HFFc6 (cell line): ENCODE data around the gene SPANXN4. TPM values are rescaled to one million over a fixed set of nuclear protein-coding genes. Genes with fewer than 3 reads are reported as not detected.

Experiments
- DNase-seq: peaks from one replicate; pipeline ENCODE4 v3.0.0-alpha.2; 2018
- H3K27ac Mint-ChIP-seq: 2 replicates; pipeline ENCODE4 v1.8.0; 2020; ENCODE audit warnings: mild to moderate bottlenecking, mixed read lengths
- H3K27me3 Mint-ChIP-seq: 2 replicates; pipeline ENCODE4 v1.8.0; 2021; ENCODE audit warnings: mild to moderate bottlenecking, moderate library complexity, mixed read lengths; ENCODE audit not compliant: insufficient read depth
- H3K36me3 Mint-ChIP-seq: 2 replicates; pipeline ENCODE4 v1.8.0; 2021; ENCODE audit warnings: low read depth, mixed read lengths
- H3K4me1 Mint-ChIP-seq: 2 replicates; pipeline ENCODE4 v1.8.0; 2020; ENCODE audit warnings: low read depth, mixed read lengths
- H3K4me3 Mint-ChIP-seq: 2 replicates; pipeline ENCODE4 v1.8.0; 2020; ENCODE audit warnings: mild to moderate bottlenecking, moderate library complexity, mixed read lengths
- H3K9me3 Mint-ChIP-seq: 2 replicates; pipeline ENCODE4 v1.8.0; 2020; ENCODE audit warnings: mild to moderate bottlenecking, mixed read lengths
- total RNA-seq, 6 experiments: library from RNA; stranded (reverse); fragmentation: NEBNext Ultra II Directional; extraction: Animal tissue kit (Norgen Biotek cat#: 25700); gene quantifications; 2 replicates in 1 of 6; 3 replicates in 5 of 6; pipeline ENCODE4 v1.2.3, GENCODE V29; 2021
- TF ChIP-seq, protein P1 (sequence below): fragments of 200-600 bp; sonication (generic); IDR thresholded peaks from 2 replicates; pipeline ENCODE4 v1.5.0; 2021; ENCODE audit warnings: antibody characterized with exemption, mild to moderate bottlenecking

SPANXN4 gene
- total RNA-seq, 6 experiments from 2014 or later, result not detected

GRCh38 chrX:142998447-142999198, 27.1 kb upstream of the SPANXN4 start:
- Mint-ChIP-seq H3K4me1 (no peaks in the 10 kb centered on the region), H3K4me3 (no peak overlapping the region), H3K27me3 (no peaks in the 10 kb centered on the region; the same call in 1 of the 2 replicates), H3K9me3 (peaks cover 14% of the 10 kb centered on the region), H3K36me3 (no peaks in the 10 kb centered on the region), H3K27ac (no peak overlapping the region)
- TF ChIP-seq, protein P1, sequence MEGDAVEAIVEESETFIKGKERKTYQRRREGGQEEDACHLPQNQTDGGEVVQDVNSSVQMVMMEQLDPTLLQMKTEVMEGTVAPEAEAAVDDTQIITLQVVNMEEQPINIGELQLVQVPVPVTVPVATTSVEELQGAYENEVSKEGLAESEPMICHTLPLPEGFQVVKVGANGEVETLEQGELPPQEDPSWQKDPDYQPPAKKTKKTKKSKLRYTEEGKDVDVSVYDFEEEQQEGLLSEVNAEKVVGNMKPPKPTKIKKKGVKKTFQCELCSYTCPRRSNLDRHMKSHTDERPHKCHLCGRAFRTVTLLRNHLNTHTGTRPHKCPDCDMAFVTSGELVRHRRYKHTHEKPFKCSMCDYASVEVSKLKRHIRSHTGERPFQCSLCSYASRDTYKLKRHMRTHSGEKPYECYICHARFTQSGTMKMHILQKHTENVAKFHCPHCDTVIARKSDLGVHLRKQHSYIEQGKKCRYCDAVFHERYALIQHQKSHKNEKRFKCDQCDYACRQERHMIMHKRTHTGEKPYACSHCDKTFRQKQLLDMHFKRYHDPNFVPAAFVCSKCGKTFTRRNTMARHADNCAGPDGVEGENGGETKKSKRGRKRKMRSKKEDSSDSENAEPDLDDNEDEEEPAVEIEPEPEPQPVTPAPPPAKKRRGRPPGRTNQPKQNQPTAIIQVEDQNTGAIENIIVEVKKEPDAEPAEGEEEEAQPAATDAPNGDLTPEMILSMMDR, result no peak
- no peak for DNase-seq

DNA sequence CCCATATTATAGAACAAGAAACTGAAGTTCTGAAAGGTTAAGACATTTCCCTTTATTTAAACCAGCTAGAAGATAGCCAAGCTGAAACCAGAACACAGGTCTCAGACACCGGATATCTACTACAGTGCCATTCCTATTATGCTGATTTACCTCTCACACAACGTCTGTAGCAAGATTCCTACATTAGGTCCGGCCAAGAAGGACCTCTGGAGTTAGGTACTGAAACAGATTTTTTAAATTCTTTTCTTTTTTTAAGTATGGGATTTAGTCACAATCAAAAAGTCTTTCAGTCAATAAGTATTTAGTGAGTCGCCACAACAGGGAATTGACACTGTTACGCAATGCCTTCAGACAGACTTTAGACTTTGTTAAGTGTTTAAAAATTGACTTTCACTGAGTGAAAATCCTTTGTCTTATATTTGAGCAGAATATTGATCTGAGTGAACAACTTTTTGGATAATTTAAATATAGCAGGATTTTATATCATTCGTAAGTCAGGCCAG, 26.5 kb upstream of the SPANXN4 start:
- H3K4me1 Mint-ChIP-seq, result no peaks in the 10 kb centered on the region
- no peak overlapping the region for H3K4me3 Mint-ChIP-seq
- no peak for DNase-seq
- H3K9me3 Mint-ChIP-seq, result peaks cover 8% of the 10 kb centered on the region
- no peaks in the 10 kb centered on the region for H3K36me3 Mint-ChIP-seq
- H3K27me3 Mint-ChIP-seq, result no peaks in the 10 kb centered on the region; the same call in 1 of the 2 replicates
- TF ChIP-seq, protein P1, result no peak
- no peak overlapping the region for H3K27ac Mint-ChIP-seq

GRCh38 chrX:143002206-143002605, 23.5 kb upstream of the SPANXN4 start:
- H3K36me3 Mint-ChIP-seq, result no peaks in the 10 kb centered on the region
- DNase-seq, result no peak
- TF ChIP-seq, protein P1, result no peak

DNA sequence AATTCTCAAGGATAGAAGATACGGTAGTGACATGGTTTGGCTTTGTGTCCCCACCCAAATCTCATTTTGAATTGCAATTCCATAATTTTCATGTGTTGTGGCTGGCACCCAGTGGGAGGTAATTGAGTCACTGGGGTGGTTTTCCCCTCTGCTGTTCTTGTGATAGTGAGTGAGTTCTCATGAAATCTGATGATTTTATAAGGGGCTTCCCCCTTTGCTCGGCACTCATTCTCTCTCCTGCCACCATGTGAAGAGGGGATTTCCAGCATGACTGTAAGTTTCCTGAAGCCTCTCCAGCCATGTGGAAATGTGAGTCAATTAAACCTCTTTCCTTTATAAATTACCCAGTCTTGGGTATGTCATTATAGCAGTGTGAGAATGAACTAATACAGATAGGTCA, 8.5 kb upstream of the SPANXN4 start:
- TF ChIP-seq, protein P1, result no peak
- Mint-ChIP-seq H3K27me3 (no peaks in the 10 kb centered on the region), H3K4me1 (no peaks in the 10 kb centered on the region), H3K4me3 (no peak overlapping the region), H3K36me3 (no peaks in the 10 kb centered on the region), H3K27ac (no peak overlapping the region), H3K9me3 (peaks cover 9% of the 10 kb centered on the region)
- DNase-seq, result no peak

More at GRCh38 chrX:143002206-143002605, 23.5 kb upstream of the SPANXN4 start:
- Mint-ChIP-seq H3K27ac (no peak overlapping the region), H3K4me1 (no peaks in the 10 kb centered on the region), H3K27me3 (peaks cover 2% of the 10 kb centered on the region), H3K9me3 (no peaks in the 10 kb centered on the region), H3K4me3 (no peak overlapping the region)

- Mint-ChIP-seq H3K9me3 (peaks cover 19% of the 10 kb centered on the region), H3K4me1 (no peaks in the 10 kb centered on the region), H3K27ac (no peak overlapping the region), H3K36me3 (no peaks in the 10 kb centered on the region), H3K27me3 (no peaks in the 10 kb centered on the region; the same call in 1 of the 2 replicates), H3K4me3 (no peak overlapping the region)
- TF ChIP-seq, protein P1, result no peak
- no peak for DNase-seq
Measured at GRCh38 chrX:143027275-143027674, 1.5 kb downstream of the SPANXN4 start.
